NCI-H524 (cell line): Measurements from ENCODE around the gene RAD50.
A peak's percentile ranks its signal among the peaks of the same experiment; 100 is the strongest.
"Not testable (repeated sequence)": the region's sequence is repeated elsewhere in the genome, so short reads cannot be mapped to it uniquely, and the experiment has no call there.

Source experiments
- DNase-seq, 2 experiments: peaks; one replicate each; lab custom pipeline; 2025; lab: John Stamatoyannopoulos, UW

RAD50 gene

GRCh38 chr5:132556763-132557477 lies at the start of gene RAD50:
Gene RAD50 (plus strand): TSS chr5:132556977. CDS start chr5:132557325, 348 bp downstream.
- DNase-seq: peak; percentile 88 to 92

GRCh38 chr5:132510076-132510475 lies 46.7 kb upstream of the RAD50 start:
- DNase-seq: no peak

DNA sequence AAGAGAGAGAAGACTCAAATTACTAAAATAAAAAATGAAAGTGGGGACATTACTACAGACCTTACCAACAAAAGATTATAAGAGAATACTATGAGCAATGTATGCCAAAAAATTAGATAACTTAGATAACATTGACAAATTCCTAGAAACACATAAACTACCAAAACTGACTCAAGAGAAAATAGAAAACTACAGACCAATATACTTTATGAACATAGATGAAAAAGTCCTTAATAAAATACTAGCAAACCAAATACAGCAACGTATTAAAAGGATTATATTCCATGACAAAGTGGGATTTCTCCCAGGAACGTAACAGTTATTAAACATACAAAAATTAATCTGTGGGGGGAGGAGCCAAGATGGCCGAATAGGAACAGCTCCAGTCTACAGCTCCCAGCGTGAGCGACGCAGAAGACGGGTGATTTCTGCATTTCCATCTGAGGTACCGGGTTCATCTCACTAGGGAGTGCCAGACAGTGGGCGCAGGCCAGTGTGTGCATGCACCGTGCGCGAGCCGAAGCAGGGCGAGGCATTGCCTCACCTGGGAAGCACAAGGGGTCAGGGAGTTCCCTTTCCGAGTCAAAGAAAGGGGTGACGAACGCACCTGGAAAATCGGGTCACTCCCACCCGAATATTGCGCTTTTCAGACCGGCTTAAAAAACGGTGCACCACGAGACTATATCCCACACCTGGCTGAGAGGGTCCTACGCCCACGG lies 43.0 kb upstream of the RAD50 start:
- not testable (repeated sequence) for DNase-seq

DNA sequence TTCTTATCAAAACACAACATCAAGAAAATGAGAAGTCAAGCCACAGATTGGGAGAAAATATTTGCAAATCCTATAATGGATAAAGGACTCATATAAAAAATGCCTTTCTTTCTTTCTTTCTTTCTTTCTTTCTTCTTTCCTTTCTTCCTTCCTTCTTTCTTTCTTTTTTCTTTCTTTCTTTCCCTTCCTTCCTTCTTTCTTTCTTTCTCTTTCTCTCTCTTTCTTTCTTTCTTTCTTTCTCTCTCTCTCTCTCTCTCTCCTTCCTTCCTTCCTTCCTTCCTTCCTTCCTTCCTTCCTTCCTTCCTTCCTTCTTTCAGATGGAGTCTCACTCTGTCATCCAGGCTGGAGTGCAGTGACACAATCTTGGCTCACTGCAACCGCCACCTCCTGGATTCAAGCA lies 34.7 kb upstream of the RAD50 start:
- not testable (repeated sequence) for DNase-seq

DNA sequence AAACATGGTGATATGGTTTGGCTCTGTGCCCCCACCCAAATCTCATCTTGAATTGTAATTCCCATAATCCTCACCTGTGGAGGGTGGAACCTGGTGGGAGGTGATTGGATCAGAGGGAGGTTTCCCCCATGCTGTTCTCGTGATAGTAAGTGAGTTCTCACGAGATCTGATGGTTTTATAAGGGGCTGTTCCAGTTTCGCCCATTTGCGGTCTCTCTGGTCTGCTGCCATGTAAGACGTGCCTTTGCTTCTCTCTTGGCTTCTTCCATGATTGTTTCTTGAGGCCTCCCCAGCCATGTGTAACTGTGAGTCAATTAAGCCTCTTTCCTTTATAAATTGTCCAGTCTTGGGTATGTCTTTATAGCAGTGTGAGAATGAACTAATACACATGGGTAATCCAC lies 31.9 kb upstream of the RAD50 start:
- DNase-seq: not testable (repeated sequence)

GRCh38 chr5:132525299-132525724 lies 31.5 kb upstream of the RAD50 start:
- DNase-seq: no peak

DNA sequence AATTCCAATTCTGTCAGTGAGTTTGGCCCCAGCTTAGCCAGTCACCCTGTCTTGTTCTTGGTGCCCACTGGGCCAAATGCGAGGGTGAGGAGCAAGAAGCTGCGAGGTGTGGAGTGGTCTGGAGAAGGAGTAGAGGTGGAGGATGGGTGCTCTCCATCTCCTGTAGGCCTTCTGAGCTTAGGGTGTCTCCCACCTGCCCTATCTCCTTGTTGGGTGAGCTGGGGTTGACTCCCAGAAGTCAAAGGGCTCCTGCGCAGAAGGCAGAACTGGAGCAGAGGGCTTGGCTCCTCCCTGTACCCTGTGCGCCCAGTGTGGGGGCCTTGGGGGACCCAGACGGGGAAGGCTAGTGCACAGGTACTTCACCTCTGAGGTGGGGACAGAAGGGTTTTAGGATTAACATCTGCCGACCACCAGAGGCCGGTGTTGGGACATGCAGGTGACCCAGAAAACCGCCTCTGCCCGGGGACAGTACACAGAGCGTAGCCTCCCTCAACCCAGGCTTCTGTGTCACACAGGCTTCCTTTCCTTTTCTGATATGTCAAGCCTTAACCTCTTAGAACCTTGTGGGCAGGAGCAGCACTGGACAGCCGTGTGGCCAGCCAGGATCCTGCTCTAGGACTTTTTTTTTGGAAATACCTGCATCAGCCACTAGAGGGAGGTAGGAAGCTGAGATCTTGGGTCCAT lies 30.3 kb upstream of the RAD50 start:
- peak; percentile 9 to 64 for DNase-seq

- no peak for DNase-seq
Measured at GRCh38 chr5:132526974-132527564, 29.7 kb upstream of the RAD50 start.

GRCh38 chr5:132528021-132528420 lies 28.8 kb upstream of the RAD50 start:
- peak; percentile 7 to 20 for DNase-seq

GRCh38 chr5:132528866-132529634 lies 27.7 kb upstream of the RAD50 start:
- no peak for DNase-seq

- no peak for DNase-seq
Measured at GRCh38 chr5:132530946-132531345, 25.8 kb upstream of the RAD50 start.

DNA sequence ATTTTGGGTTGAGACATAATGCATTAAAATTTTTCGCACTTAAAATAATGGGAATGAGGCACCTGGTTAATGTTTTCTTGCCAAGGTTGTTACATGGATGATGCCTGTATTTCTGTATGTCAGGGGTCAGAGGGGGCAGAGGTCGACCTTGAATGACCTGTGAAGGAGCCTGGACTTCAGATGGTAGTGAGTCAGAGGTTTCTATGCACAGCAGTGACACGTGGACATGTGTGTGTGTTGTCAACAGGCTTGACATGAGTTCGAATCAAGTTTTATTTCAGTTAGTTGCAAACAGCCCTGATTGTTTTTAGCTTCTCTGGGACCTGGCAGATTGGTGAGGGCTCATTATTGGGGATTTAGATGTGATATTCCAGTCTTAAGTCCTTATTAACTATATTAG lies 17.1 kb upstream of the RAD50 start:
- DNase-seq: no peak

DNA sequence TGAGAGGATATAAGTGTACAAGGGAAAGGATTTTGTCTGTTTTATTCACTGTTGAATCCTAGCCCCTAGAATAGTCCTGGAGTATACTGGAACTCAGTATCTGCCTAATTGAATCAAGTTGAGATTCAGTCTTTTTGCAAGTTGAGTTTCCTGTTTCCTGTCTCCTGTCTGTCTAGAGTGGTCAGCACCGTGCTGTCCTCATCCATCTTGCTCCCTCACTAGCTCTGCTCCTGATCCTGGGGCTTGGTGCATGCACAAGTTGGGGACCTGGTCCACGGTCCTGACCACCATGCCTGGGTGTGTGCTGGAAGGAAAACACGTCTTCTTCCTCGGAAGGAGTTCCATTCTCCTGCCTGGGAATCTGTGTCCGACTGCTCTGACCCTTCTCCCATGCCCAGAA lies 16.6 kb upstream of the RAD50 start:
- no peak for DNase-seq

DNA sequence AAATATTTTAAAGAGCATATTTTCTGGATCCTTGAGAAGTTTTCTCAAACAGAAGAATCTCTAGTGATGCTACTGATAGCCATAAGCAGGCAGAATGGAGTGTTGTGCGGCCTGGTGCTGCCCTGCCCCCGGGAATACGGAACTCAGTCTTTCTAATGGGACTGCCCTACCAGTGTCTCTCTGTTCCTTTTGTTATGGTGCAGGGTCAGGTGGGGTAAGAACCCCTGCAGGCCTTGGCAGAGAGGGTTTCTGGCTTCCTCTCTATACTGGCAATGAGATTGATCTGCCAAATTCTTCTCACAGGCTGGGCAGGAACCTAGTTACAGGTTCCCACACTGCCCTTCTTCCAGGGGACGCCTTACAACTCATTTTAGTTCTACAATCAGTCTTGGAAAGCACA lies 16.0 kb upstream of the RAD50 start:
- no peak for DNase-seq

DNA sequence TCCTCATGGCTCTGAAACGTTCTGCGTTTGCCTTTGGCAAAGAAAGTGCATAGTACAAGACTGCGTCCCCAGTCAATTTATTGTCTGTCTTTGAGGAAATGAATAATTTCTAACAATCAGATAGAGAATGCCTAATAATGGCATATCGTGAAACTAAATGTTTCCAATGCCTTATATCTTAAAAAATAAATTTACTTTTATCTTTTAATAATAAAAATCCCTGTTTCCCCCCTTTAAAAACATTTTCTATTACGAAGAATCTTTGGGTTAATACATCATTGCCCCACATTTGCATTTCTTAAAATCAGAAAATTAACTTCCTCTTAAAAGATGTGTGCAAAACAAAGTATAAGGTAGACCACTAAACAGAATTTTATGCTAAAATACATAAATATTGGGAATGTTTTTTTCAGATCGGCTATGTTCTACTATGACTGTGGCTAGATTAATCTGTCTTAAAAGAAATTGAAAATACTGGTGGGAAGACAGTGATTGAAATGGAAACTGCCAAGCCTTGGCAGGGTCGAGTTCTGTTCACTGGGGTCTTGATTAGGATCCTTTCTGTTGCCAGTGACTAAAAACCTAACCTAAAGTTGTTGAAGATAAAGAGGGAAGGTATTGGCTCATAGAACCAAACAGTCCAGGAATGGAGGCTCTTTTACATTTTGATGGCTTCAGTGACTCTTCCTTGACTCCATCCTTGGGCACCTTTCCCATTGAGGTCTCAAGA lies 13.1 kb upstream of the RAD50 start, which contains the start of gene IL5:
IL5 (minus strand) TSS at position 51 of the 730 bp plus-strand sequence; CDS start at position 7, 44 bp downstream.
- DNase-seq: no peak

DNA sequence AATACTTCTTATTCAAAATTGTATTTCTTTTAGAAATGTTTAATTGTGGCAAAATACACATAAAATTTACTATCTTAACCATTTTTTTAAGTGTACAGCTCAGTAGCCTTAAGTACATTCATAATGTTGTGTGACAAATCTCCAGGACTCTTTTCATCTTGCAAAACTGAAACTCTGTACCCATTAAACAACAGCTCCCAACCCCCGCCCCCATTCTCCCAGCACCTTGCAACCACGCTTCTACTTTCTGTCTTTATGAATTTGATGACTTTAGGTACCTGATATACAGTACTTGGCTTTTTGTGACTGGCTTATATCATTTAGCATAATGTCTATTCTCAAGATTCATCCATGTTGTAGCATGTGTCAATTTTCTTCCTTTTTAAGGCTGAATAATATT lies 10.7 kb upstream of the RAD50 start:
- DNase-seq: no peak

DNA sequence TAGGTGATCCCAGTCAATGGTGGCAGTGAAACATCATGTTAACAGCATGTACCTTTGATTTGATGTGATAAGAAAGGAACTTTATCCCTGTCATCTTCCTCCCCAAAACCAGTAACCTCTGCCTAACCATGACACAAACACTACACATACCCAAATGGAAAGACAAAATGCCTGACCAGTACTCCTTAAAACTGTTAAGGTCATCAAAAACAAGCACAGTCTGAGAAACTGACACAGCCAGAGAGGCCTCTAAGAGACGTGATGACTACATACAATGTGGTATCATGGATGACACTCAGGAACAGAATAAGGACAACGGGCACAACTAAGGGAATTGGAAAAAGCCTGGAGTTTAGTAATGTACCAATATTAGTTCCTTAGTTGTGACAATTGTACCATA lies 9.5 kb upstream of the RAD50 start:
- DNase-seq: no peak

GRCh38 chr5:132548834-132549233 lies 7.9 kb upstream of the RAD50 start:
- not testable (repeated sequence) for DNase-seq

- DNase-seq: no peak
Measured at GRCh38 chr5:132549576-132549975, 7.2 kb upstream of the RAD50 start.

GRCh38 chr5:132556153-132556762 lies 519 bp upstream of the RAD50 start:
- DNase-seq: no peak
